ENCODE results near the gene AEBP2.

The AEBP2 gene

DNA sequence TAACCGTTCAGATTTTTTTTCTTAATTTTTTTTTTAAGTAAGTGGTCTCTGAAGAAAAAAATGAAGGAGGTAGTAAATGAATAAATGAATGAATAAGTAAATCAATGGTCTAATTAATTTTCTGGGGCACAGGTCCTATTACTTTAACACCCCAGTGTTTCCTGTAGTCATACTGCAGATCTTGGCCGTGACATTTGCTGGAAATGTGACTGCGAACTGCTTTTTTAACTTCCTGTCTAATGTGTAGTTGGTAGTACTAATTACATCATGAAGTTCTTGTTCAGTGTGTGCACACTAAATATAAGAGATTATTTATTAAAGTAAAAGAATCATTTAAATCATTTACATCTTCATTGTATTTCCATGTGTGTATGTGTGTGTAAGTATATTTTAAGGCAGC, 45.4 kb downstream of the AEBP2 start:
- no peak overlapping the region for H3K27ac ChIP-seq
- H3K79me2 ChIP-seq = peaks cover 46% of the 10 kb centered on the region
- TF ChIP-seq, protein P1, sequence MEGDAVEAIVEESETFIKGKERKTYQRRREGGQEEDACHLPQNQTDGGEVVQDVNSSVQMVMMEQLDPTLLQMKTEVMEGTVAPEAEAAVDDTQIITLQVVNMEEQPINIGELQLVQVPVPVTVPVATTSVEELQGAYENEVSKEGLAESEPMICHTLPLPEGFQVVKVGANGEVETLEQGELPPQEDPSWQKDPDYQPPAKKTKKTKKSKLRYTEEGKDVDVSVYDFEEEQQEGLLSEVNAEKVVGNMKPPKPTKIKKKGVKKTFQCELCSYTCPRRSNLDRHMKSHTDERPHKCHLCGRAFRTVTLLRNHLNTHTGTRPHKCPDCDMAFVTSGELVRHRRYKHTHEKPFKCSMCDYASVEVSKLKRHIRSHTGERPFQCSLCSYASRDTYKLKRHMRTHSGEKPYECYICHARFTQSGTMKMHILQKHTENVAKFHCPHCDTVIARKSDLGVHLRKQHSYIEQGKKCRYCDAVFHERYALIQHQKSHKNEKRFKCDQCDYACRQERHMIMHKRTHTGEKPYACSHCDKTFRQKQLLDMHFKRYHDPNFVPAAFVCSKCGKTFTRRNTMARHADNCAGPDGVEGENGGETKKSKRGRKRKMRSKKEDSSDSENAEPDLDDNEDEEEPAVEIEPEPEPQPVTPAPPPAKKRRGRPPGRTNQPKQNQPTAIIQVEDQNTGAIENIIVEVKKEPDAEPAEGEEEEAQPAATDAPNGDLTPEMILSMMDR (IDR thresholded peaks at IDR 0.05) = no peak
- no peak overlapping the region for H3K4me3 ChIP-seq (ENCODE audit: low read depth, low read length)
- no peak overlapping the region for H2AFZ ChIP-seq
- no peaks in the 10 kb centered on the region for H3K27me3 ChIP-seq (ENCODE audit: control insufficient read depth, insufficient read depth, low read length)
- no peaks in the 10 kb centered on the region for H3K4me1 ChIP-seq
- H3K36me3 ChIP-seq (ENCODE audit: control insufficient read depth, insufficient read depth, low read length) = no peaks in the 10 kb centered on the region
- no peak overlapping the region for H3K9ac ChIP-seq
- H3K9me3 ChIP-seq (ENCODE audit: control insufficient read depth, low read length) = no peaks in the 10 kb centered on the region
- H3K4me2 ChIP-seq (ENCODE audit: low read length) = no peak overlapping the region

DNA sequence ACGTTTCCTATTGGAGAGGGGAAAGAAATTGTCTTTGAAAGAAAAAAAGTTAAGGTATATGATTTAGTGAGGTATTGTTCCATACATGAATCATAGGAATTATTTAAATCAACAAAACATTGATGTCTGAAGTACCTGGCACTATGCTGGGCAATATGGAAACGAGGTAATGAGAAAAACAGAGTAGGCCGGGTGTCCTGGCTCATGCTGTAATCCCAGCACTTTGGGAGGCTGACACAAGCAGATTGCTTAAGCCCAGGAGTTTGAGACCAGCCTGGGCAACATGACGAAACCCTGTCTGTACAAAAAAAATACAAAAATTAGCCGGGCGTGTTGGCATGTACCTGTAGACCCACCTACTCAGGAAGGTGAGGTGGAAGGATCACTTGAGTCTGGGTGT, 45.9 kb downstream of the AEBP2 start:
- no peak overlapping the region for H3K4me2 ChIP-seq (ENCODE audit: low read length)
- H3K27ac ChIP-seq = no peak overlapping the region
- TF ChIP-seq, protein P1 (IDR thresholded peaks at IDR 0.05) = no peak
- H3K79me2 ChIP-seq = peaks cover 43% of the 10 kb centered on the region
- no peak overlapping the region for H2AFZ ChIP-seq
- H3K4me3 ChIP-seq (ENCODE audit: low read depth, low read length) = no peak overlapping the region
- no peaks in the 10 kb centered on the region for H3K9me3 ChIP-seq (ENCODE audit: control insufficient read depth, low read length)
- H3K4me1 ChIP-seq = no peaks in the 10 kb centered on the region
- H3K9ac ChIP-seq = no peak overlapping the region
- H3K27me3 ChIP-seq (ENCODE audit: control insufficient read depth, insufficient read depth, low read length) = no peaks in the 10 kb centered on the region
- H3K36me3 ChIP-seq (ENCODE audit: control insufficient read depth, insufficient read depth, low read length) = no peaks in the 10 kb centered on the region

DNA sequence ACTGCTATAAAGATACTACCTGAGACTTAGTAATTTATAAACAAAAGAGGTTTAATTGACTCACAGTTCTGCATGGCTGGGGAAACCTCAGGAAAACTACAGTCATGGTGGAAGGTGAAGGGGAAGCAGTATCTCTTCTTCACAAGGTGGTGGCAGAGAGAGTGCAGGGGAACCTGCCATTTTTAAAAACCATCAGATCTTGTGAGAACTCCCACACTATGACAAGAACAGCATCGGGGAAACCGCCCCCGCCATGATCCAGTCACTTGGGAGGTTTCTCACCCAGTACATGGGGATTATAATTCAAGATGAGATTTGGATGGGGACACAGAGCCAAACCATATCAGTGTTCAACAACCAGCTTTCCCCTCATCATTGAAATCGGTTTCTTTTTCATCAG, 49.9 kb downstream of the AEBP2 start:
- TF ChIP-seq, protein P1 (IDR thresholded peaks at IDR 0.05) = no peak
- Histone ChIP-seq H3K4me1 (no peaks in the 10 kb centered on the region), H2AFZ (no peak overlapping the region), H3K27me3 (ENCODE audit: control insufficient read depth, insufficient read depth, low read length) (no peaks in the 10 kb centered on the region), H3K4me2 (ENCODE audit: low read length) (no peak overlapping the region), H3K36me3 (ENCODE audit: control insufficient read depth, insufficient read depth, low read length) (no peaks in the 10 kb centered on the region), H3K4me3 (ENCODE audit: low read depth, low read length) (no peak overlapping the region), H3K9me3 (ENCODE audit: control insufficient read depth, low read length) (no peaks in the 10 kb centered on the region), H3K27ac (no peak overlapping the region), H3K79me2 (peaks cover 29% of the 10 kb centered on the region), H3K9ac (no peak overlapping the region)

DNA sequence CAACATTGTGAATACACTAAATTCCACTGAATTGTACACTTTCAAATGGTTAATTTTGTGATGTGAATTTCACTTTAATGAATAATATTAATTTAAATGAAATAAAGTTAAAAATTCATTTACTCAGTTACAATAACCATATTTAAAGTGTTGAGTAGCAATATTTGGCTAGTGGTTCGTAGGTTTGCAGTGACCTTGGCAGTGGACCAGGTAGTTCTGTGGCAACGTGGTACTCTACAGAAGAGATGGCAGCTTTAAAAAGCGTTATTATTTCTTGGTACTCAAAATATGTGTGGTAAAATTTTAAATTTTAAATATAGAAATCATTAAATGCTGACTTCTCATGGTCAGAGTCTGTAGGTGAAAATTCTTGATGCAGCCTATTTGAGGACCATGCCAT, 51.6 kb downstream of the AEBP2 start:
- Histone ChIP-seq H3K79me2 (peaks cover 25% of the 10 kb centered on the region), H3K9ac (no peak overlapping the region), H3K9me3 (ENCODE audit: control insufficient read depth, low read length) (no peaks in the 10 kb centered on the region), H3K36me3 (ENCODE audit: control insufficient read depth, insufficient read depth, low read length) (no peaks in the 10 kb centered on the region), H3K27ac (no peak overlapping the region), H3K27me3 (ENCODE audit: control insufficient read depth, insufficient read depth, low read length) (no peaks in the 10 kb centered on the region), H2AFZ (no peak overlapping the region), H3K4me2 (ENCODE audit: low read length) (no peak overlapping the region), H3K4me1 (no peaks in the 10 kb centered on the region), H3K4me3 (ENCODE audit: low read depth, low read length) (no peak overlapping the region)
- TF ChIP-seq, protein P1 (IDR thresholded peaks at IDR 0.05) = no peak

DNA sequence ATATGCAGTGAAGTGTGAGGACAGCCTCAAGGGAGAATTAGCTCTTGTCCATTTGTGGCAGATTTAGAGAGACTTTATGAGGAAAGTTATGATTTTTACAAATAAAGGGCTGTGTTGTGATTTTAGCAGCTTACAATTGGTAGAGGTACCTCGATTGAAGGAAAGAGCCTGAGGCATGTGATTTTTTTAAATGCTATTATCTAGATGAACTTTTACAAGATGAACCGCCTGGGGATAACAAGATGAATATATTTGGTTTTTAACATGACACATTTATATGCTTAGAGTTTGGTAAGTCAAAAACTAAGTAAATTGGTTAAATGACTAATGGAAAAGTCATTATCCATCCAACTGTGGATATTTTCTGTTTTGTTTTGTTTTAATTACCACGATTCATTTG, 52.6 kb downstream of the AEBP2 start:
- Histone ChIP-seq H3K4me2 (ENCODE audit: low read length) (no peak overlapping the region), H3K9me3 (ENCODE audit: control insufficient read depth, low read length) (no peaks in the 10 kb centered on the region), H3K27me3 (ENCODE audit: control insufficient read depth, insufficient read depth, low read length) (no peaks in the 10 kb centered on the region), H3K4me3 (ENCODE audit: low read depth, low read length) (no peak overlapping the region), H3K36me3 (ENCODE audit: control insufficient read depth, insufficient read depth, low read length) (no peaks in the 10 kb centered on the region), H3K9ac (no peak overlapping the region), H3K27ac (no peak overlapping the region), H3K79me2 (peaks cover 24% of the 10 kb centered on the region), H2AFZ (no peak overlapping the region), H3K4me1 (no peaks in the 10 kb centered on the region)
- TF ChIP-seq, protein P1 (IDR thresholded peaks at IDR 0.05) = no peak
